OCI-LY7 (cell line): ENCODE measurements around the gene KCNAB2. TPM values are rescaled to one million over a fixed set of nuclear protein-coding genes. Genes with fewer than 3 reads are reported as not detected.

Experiments used
- BruUV-seq: library from RNA; stranded (reverse); fragments of 400-500 nt; replicated peaks from 2 replicates; lab custom pipeline; 2021; lab: Mats Ljungman, UMichigan
- CTCF ChIA-PET: fragments of 300-600 bp; sonication (Branson Sonifier 250); formaldehyde crosslinking; loops from one replicate; lab custom pipeline; 2022; ENCODE audit warnings: antibody characterized with exemption; ENCODE audit not compliant: unreplicated experiment; lab: Charles Lee
- POLR2A ChIA-PET: fragments of 300-600 bp; sonication (Branson Sonifier 250); formaldehyde crosslinking; loops from one replicate; lab custom pipeline; 2022; ENCODE audit warnings: antibody characterized with exemption; lab: Charles Lee
- DNase-seq: peaks from one replicate; pipeline ENCODE4 v3.0.0-alpha.2; 2015; ENCODE audit warnings: low spot score
- H2AFZ ChIP-seq: fragments of 200-600 bp; sonication (generic), shearing (Covaris generic); 2 replicates; pipeline ENCODE4 v1.6.1; 2014; ENCODE audit warnings: mild to moderate bottlenecking, antibody characterized with exemption, low read length, moderate library complexity
- H3K27ac ChIP-seq: fragments of 200-600 bp; sonication (generic); 2 replicates; pipeline ENCODE4 v1.5.1; 2014; ENCODE audit warnings: mixed run types, low read depth, mild to moderate bottlenecking, moderate library complexity, low read length, inconsistent platforms; ENCODE audit not compliant: poor library complexity, severe bottlenecking
- H3K36me3 ChIP-seq: fragments of 200-600 bp; sonication (generic); 2 replicates; pipeline ENCODE4 v1.6.1; 2014; ENCODE audit warnings: mild to moderate bottlenecking, antibody characterized with exemption, low read length, moderate library complexity, mixed read lengths; ENCODE audit not compliant: insufficient read depth
- H3K4me1 ChIP-seq: fragments of 200-600 bp; sonication (generic); 2 replicates; pipeline ENCODE4 v1.5.1; 2014; ENCODE audit warnings: mild to moderate bottlenecking, low read length; ENCODE audit not compliant: insufficient read depth, poor library complexity, severe bottlenecking
- H3K4me2 ChIP-seq: fragments of 200-600 bp; sonication (generic); 2 replicates; pipeline ENCODE4 v1.6.1; 2014; ENCODE audit warnings: mild to moderate bottlenecking, low read length
- H3K4me3 ChIP-seq: fragments of 200-600 bp; sonication (generic); 2 replicates; pipeline ENCODE4 v1.5.1; 2014; ENCODE audit warnings: mild to moderate bottlenecking, low read depth, low read length; ENCODE audit not compliant: poor library complexity, severe bottlenecking
- H3K79me2 ChIP-seq: fragments of 200-600 bp; sonication (generic); 2 replicates; pipeline ENCODE4 v1.6.1; 2016; ENCODE audit warnings: low read depth, mild to moderate bottlenecking, low read length, moderate library complexity, mixed read lengths; ENCODE audit not compliant: insufficient read depth
- H3K9me2 ChIP-seq: fragments of 200-600 bp; sonication (generic); 2 replicates; pipeline ENCODE4 v1.6.1; 2016; ENCODE audit warnings: mild to moderate bottlenecking, low read length, mixed read lengths; ENCODE audit not compliant: insufficient read depth
- H3K9me3 ChIP-seq: fragments of 200-600 bp; sonication (generic); 2 replicates; pipeline ENCODE4 v1.6.1; 2014; ENCODE audit warnings: mild to moderate bottlenecking, mixed run types, low read length, mixed read lengths
- H4K20me1 ChIP-seq: fragments of 200-600 bp; sonication (generic); 2 replicates; pipeline ENCODE4 v1.6.1; 2014; ENCODE audit warnings: mild to moderate bottlenecking, antibody characterized with exemption, low read length, moderate library complexity, mixed read lengths; ENCODE audit not compliant: insufficient read depth
- CTCF ChIP-seq: fragments of 200-600 bp; sonication (generic); conservative IDR thresholded peaks from 2 replicates; pipeline ENCODE4 v1.5.1; 2014; ENCODE audit warnings: mild to moderate bottlenecking, antibody characterized with exemption, low read length, moderate library complexity, mixed read lengths
- EZH2phosphoT487 ChIP-seq: fragments of 200-600 bp; sonication (generic); IDR thresholded peaks from 2 replicates; pipeline ENCODE4 v1.6.1; 2018; ENCODE audit warnings: low read depth, borderline replicate concordance, mild to moderate bottlenecking, mixed run types, antibody characterized with exemption, low read length, moderate library complexity, mixed read lengths
- intact Hi-C: fragments of 100-400 bp; cut with micrococcal nuclease; formaldehyde crosslinking; loops from one replicate; pipeline ENCODE4 v1.10.0; 2022; ENCODE audit not compliant: unreplicated experiment
- total RNA-seq, 2 experiments: library from RNA; depleted of rRNA in 1 of 2; stranded (reverse); fragments of >200 nt in 1 of 2; shearing (Covaris generic) in 1 of 2; gene quantifications; 2 replicates each; pipeline ENCODE4 v1.2.3, GENCODE V29; 2014 to 2022

Gene KCNAB2
- total RNA-seq, 2 experiments from 2014 or later = 46.7 to 133 TPM

- DNase-seq = no peak
- no TSS peak for BruUV-seq
- Histone ChIP-seq H3K27ac (no peak overlapping the region), H3K79me2 (peaks cover 47% of the 10 kb centered on the region), H3K4me1 (peaks cover 49% of the 10 kb centered on the region), H3K4me2 (peak overlapping the region; percentile 93), H2AFZ (no peak overlapping the region), H3K9me3 (no peaks in the 10 kb centered on the region), H4K20me1 (no peaks in the 10 kb centered on the region), H3K36me3 (peaks cover 23% of the 10 kb centered on the region), H3K4me3 (peak overlapping the region; percentile 73), H3K9me2 (no peaks in the 10 kb centered on the region)
- ChIA-PET CTCF (no interaction called here), POLR2A (interaction anchor here (0.7 kb wide), 1 partner anchor 23 kb away, joined by 7 read pairs; no protein-coding TSS in a partner anchor)
- no peak for TF ChIP-seq CTCF
- no peak for TF ChIP-seq EZH2phosphoT487
- intact Hi-C loops = no loop called here
Measured at GRCh38 chr1:6028042-6028850, 17.4 kb upstream of the KCNAB2 start.

GRCh38 chr1:6029351-6029750 lies 16.3 kb upstream of the KCNAB2 start:
- intact Hi-C loops = no loop called here
- no TSS peak for BruUV-seq
- Histone ChIP-seq H2AFZ (no peak overlapping the region), H3K4me3 (no peak overlapping the region), H3K9me2 (no peaks in the 10 kb centered on the region), H3K79me2 (peaks cover 55% of the 10 kb centered on the region), H4K20me1 (no peaks in the 10 kb centered on the region), H3K4me1 (peaks cover 48% of the 10 kb centered on the region), H3K4me2 (no peak overlapping the region; the same call in 1 of the 2 replicates), H3K27ac (no peak overlapping the region), H3K9me3 (no peaks in the 10 kb centered on the region), H3K36me3 (peaks cover 27% of the 10 kb centered on the region)
- DNase-seq = no peak
- POLR2A ChIA-PET = interaction anchor here (0.7 kb wide), 2 partner anchors 24 to 30 kb away, joined by 5 to 7 read pairs; no protein-coding TSS in a partner anchor
- TF ChIP-seq CTCF = no peak
- no peak for TF ChIP-seq EZH2phosphoT487
- CTCF ChIA-PET = no interaction called here

GRCh38 chr1:6030132-6030531 lies 15.6 kb upstream of the KCNAB2 start:
- H3K4me1 ChIP-seq = peaks cover 40% of the 10 kb centered on the region
- H2AFZ ChIP-seq = no peak overlapping the region
- no peak overlapping the region for H3K4me3 ChIP-seq
- POLR2A ChIA-PET = no interaction called here
- no peak for DNase-seq
- no peaks in the 10 kb centered on the region for H3K9me3 ChIP-seq
- no TSS peak for BruUV-seq
- H3K36me3 ChIP-seq = peaks cover 31% of the 10 kb centered on the region
- TF ChIP-seq EZH2phosphoT487 = no peak
- TF ChIP-seq CTCF = no peak
- intact Hi-C loops = no loop called here
- CTCF ChIA-PET = no interaction called here
- no peak overlapping the region for H3K27ac ChIP-seq
- no peaks in the 10 kb centered on the region for H3K9me2 ChIP-seq
- H4K20me1 ChIP-seq = no peaks in the 10 kb centered on the region
- no peak overlapping the region for H3K4me2 ChIP-seq
- H3K79me2 ChIP-seq = peaks cover 55% of the 10 kb centered on the region
